OCI-LY1 (cell line): ENCODE results near the gene TRIOBP.
A peak's percentile ranks its signal among the peaks of the same experiment; 100 is the strongest.
"Not testable (repeated sequence)": the region's sequence is repeated elsewhere in the genome, so short reads cannot be mapped to it uniquely, and the experiment has no call there.

Source experiments
- H2AFZ ChIP-seq: fragments of 200-600 bp; sonication (generic), shearing (Covaris generic); 2 replicates; pipeline ENCODE4 v1.6.0; 2014; ENCODE audit warnings: antibody characterized with exemption, mild to moderate bottlenecking, low read length
- H3F3A ChIP-seq: fragments of 200-600 bp; sonication (generic), shearing (Covaris generic); 2 replicates; pipeline ENCODE4 v1.6.0; 2014; ENCODE audit warnings: mild to moderate bottlenecking, antibody characterized with exemption, low read length, moderate library complexity; ENCODE audit not compliant: insufficient read depth
- H3K27ac ChIP-seq: fragments of 200-600 bp; sonication (generic); 2 replicates; pipeline ENCODE4 v1.5.1; 2014; ENCODE audit warnings: low read length, mixed run types, mild to moderate bottlenecking, low read depth; ENCODE audit not compliant: poor library complexity, severe bottlenecking
- H3K27me3 ChIP-seq: fragments of 200-600 bp; sonication (generic); 2 replicates; pipeline ENCODE4 v1.6.0; 2014; ENCODE audit warnings: antibody characterized with exemption, mild to moderate bottlenecking, low read length, moderate library complexity; ENCODE audit not compliant: insufficient read depth
- H3K36me3 ChIP-seq: fragments of 200-600 bp; sonication (generic); 2 replicates; pipeline ENCODE4 v1.6.1; 2014; ENCODE audit warnings: mild to moderate bottlenecking, antibody characterized with exemption, low read length, moderate library complexity, mixed read lengths; ENCODE audit not compliant: insufficient read depth
- H3K4me1 ChIP-seq: fragments of 200-600 bp; sonication (generic); 2 replicates; pipeline ENCODE4 v1.5.1; 2014; ENCODE audit warnings: mild to moderate bottlenecking, low read length, moderate library complexity; ENCODE audit not compliant: insufficient read depth, severe bottlenecking
- H3K4me2 ChIP-seq: fragments of 200-600 bp; sonication (generic), shearing (Covaris generic); 2 replicates; pipeline ENCODE4 v1.6.1; 2014; ENCODE audit warnings: low read length
- H3K4me3 ChIP-seq: fragments of 200-600 bp; sonication (generic); 2 replicates; pipeline ENCODE4 v1.5.1; 2014; ENCODE audit warnings: low read length, low read depth, mild to moderate bottlenecking, mixed read lengths; ENCODE audit not compliant: poor library complexity, severe bottlenecking
- H3K79me2 ChIP-seq: fragments of 200-600 bp; shearing (Covaris generic); 2 replicates; pipeline ENCODE4 v1.6.1; 2016; ENCODE audit warnings: mixed run types, low read length, mixed read lengths; ENCODE audit not compliant: insufficient read depth
- H3K9ac ChIP-seq: fragments of 200-600 bp; sonication (generic), shearing (Covaris generic); 2 replicates; pipeline ENCODE4 v1.6.1; 2014; ENCODE audit warnings: mild to moderate bottlenecking, low read length, mixed read lengths
- H3K9me2 ChIP-seq: fragments of 200-600 bp; sonication (generic), shearing (Covaris generic); 2 replicates; pipeline ENCODE4 v1.6.1; 2014; ENCODE audit warnings: low read depth, mild to moderate bottlenecking, low read length, mixed read lengths
- H3K9me3 ChIP-seq: fragments of 200-600 bp; shearing (Covaris generic); 2 replicates; pipeline ENCODE4 v1.6.1; 2014; ENCODE audit warnings: low read length, mixed read lengths
- H4K20me1 ChIP-seq: fragments of 200-600 bp; sonication (generic), shearing (Covaris generic); 2 replicates; pipeline ENCODE4 v1.6.0; 2016; ENCODE audit warnings: mild to moderate bottlenecking, low read length; ENCODE audit not compliant: insufficient read depth
- EZH2 ChIP-seq: fragments of 200-600 bp; sonication (generic), shearing (Covaris generic); IDR thresholded peaks from 2 replicates; pipeline ENCODE4 v1.8.0; 2017; ENCODE audit warnings: borderline replicate concordance, mixed run types, mild to moderate bottlenecking, antibody characterized with exemption, low read length, moderate library complexity, mixed read lengths
- TF ChIP-seq, protein P1 (sequence below): fragments of 200-600 bp; sonication (generic), shearing (Covaris generic); IDR thresholded peaks from 2 replicates; pipeline ENCODE4 v1.5.1; 2017; ENCODE audit warnings: mild to moderate bottlenecking, antibody characterized with exemption, low read length, moderate library complexity, mixed read lengths

TRIOBP gene

DNA sequence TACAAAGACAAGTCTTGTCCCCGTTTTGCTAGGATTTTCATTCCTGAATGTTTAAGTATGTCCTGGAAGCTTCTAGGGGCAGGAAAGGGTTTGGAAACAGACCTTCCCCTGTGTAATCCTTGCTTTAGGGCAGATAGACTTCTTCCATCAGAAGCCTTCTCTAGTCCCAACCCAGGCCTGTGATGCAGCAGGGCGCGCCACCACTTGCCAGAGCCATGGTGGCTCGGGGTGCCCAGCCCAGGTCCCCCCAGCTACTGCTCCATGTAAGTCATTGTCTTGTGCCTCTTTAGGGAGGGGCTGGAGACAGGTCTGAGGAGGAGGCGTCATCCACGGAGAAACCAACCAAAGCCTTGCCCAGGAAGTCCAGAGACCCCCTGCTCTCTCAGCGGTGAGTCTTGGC lies 6.4 kb upstream of the TRIOBP start:
- H3K9me2 ChIP-seq = no peaks in the 10 kb centered on the region
- H3K4me3 ChIP-seq = no peak overlapping the region
- H3K9me3 ChIP-seq = no peaks in the 10 kb centered on the region
- H3K4me1 ChIP-seq = peaks cover 14% of the 10 kb centered on the region
- peaks cover 55% of the 10 kb centered on the region for H3K36me3 ChIP-seq
- no peak for TF ChIP-seq EZH2
- TF ChIP-seq, protein P1, sequence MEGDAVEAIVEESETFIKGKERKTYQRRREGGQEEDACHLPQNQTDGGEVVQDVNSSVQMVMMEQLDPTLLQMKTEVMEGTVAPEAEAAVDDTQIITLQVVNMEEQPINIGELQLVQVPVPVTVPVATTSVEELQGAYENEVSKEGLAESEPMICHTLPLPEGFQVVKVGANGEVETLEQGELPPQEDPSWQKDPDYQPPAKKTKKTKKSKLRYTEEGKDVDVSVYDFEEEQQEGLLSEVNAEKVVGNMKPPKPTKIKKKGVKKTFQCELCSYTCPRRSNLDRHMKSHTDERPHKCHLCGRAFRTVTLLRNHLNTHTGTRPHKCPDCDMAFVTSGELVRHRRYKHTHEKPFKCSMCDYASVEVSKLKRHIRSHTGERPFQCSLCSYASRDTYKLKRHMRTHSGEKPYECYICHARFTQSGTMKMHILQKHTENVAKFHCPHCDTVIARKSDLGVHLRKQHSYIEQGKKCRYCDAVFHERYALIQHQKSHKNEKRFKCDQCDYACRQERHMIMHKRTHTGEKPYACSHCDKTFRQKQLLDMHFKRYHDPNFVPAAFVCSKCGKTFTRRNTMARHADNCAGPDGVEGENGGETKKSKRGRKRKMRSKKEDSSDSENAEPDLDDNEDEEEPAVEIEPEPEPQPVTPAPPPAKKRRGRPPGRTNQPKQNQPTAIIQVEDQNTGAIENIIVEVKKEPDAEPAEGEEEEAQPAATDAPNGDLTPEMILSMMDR = no peak
- H3K27ac ChIP-seq = no peak overlapping the region
- H3K79me2 ChIP-seq = peaks cover 5% of the 10 kb centered on the region
- H3K4me2 ChIP-seq = no peak overlapping the region
- H4K20me1 ChIP-seq = no peaks in the 10 kb centered on the region
- H3F3A ChIP-seq = no peaks in the 10 kb centered on the region
- H3K27me3 ChIP-seq = no peaks in the 10 kb centered on the region
- H2AFZ ChIP-seq = no peak overlapping the region
- no peak overlapping the region for H3K9ac ChIP-seq

DNA sequence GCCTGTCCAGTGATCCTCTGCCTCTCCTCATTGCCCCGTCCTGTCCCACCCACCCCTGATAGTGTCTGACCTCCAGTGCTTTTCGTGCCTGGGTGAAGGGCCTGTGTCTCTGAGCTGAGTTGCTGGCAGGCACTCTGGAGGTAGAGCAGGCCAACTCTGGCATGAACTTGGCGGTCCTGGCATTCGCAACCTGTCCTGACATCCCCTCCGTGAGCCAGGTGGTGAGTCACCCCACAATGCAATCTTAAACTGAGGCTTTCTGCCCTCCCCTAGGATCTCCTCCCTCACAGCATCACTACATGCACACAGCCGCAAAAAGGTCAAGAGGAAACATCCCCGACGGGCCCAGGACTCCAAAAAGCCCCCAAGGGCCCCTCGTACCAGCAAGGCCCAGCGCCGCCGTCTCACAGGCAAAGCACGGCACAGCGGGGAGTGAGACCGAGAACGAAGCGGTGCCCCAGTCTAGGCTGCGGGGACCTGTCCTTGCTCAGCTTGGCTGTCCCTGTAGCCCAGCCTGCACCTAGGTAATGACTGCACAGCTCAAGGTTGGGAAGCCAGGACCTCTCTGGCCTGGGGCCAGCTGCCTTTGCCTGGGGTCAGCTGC lies 5.8 kb upstream of the TRIOBP start:
- H4K20me1 ChIP-seq = no peaks in the 10 kb centered on the region
- H3K9me3 ChIP-seq = no peaks in the 10 kb centered on the region
- peaks cover 5% of the 10 kb centered on the region for H3K79me2 ChIP-seq
- no peak overlapping the region for H3K27ac ChIP-seq
- peaks cover 55% of the 10 kb centered on the region for H3K36me3 ChIP-seq
- peaks cover 10% of the 10 kb centered on the region for H3K4me1 ChIP-seq
- no peak overlapping the region for H3K9ac ChIP-seq
- H3K4me2 ChIP-seq = no peak overlapping the region
- H3K9me2 ChIP-seq = no peaks in the 10 kb centered on the region
- H2AFZ ChIP-seq = no peak overlapping the region
- no peak overlapping the region for H3K4me3 ChIP-seq
- no peak for TF ChIP-seq EZH2
- TF ChIP-seq, protein P1 = no peak
- H3F3A ChIP-seq = no peaks in the 10 kb centered on the region
- no peaks in the 10 kb centered on the region for H3K27me3 ChIP-seq

DNA sequence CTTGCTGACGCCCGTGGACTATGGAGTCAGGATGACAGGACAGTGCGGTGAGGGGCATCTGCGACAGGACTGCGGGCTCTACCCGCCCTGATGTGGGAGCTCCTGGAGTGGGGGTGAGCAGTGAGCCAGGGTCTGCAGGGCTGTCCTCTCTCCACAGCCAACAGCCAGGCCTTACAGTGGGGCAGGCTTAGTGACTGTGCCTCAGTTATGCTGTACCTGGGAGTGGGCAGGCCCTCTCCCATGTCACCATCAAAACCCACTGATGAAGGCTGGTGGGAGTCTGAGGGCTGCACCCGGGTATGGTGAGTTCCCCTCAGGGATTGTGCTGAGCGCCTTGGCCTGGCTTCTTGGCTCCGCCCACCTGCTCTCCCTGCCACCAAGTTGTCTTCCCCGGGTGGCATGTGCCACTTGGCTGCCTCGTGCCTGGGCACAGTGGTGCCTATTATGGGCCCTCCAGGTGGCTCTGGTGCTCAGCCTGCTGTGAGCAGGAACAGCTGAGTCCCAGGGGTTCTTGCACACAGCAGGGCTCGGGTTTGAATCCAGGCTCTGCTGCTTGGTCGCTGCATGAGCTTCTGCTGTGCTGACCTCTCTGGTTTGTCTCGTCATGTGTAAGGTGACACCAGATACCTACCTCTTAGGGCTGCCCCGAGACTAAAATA lies 4.1 kb upstream of the TRIOBP start:
- Histone ChIP-seq H2AFZ (no peak overlapping the region), H3K79me2 (no peaks in the 10 kb centered on the region), H3K27me3 (no peaks in the 10 kb centered on the region), H3K9ac (no peak overlapping the region), H3K4me3 (no peak overlapping the region), H3K9me3 (no peaks in the 10 kb centered on the region), H3K27ac (no peak overlapping the region), H3K36me3 (peaks cover 55% of the 10 kb centered on the region), H3K4me2 (no peak overlapping the region), H4K20me1 (no peaks in the 10 kb centered on the region), H3K4me1 (peaks cover 16% of the 10 kb centered on the region), H3F3A (no peaks in the 10 kb centered on the region), H3K9me2 (no peaks in the 10 kb centered on the region)
- TF ChIP-seq EZH2 = no peak
- TF ChIP-seq, protein P1 = no peak

- H3K9me2 ChIP-seq, H2AFZ ChIP-seq, H3K79me2 ChIP-seq, H4K20me1 ChIP-seq, H3K4me2 ChIP-seq, H3K27me3 ChIP-seq, H3F3A ChIP-seq, H3K4me3 ChIP-seq, H3K27ac ChIP-seq, H3K9me3 ChIP-seq, H3K9ac ChIP-seq: not testable (repeated sequence)
- Histone ChIP-seq H3K4me1 (peaks cover 15% of the 10 kb centered on the region), H3K36me3 (peaks cover 43% of the 10 kb centered on the region)
These were observed 2.7 kb upstream of the TRIOBP start for GRCh38 chr22:37694131-37694530.

DNA sequence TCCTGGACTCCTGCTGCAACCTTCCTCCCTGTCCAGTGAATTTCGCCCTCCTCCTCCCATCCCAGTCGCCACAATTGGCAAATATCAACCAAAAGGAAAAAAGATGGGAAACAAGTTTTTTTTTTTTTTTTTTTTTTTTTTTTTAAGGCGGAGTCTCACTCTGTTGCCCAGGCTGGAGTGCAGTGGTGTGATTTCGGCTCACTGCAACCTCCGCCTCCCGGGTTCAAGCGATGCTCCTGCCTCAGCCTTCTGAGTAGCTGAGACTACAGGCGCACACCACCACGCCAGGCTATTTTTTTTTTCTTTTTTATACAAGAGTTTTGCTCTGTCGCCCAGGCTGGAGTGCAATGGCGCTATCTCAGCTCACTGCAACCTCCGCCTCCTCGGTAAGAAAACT lies 590 bp upstream of the TRIOBP start:
- not testable (repeated sequence) for H3K79me2 ChIP-seq, H3K9ac ChIP-seq, H2AFZ ChIP-seq, H4K20me1 ChIP-seq, H3F3A ChIP-seq, H3K9me3 ChIP-seq, H3K27me3 ChIP-seq, H3K9me2 ChIP-seq
- H3K36me3 ChIP-seq = peaks cover 25% of the 10 kb centered on the region
- H3K4me2 ChIP-seq = peak overlapping the region; percentile 66
- H3K27ac ChIP-seq = peak overlapping the region; percentile 28
- peak overlapping the region; percentile 46 for H3K4me3 ChIP-seq
- H3K4me1 ChIP-seq = peaks cover 15% of the 10 kb centered on the region
